Stimulated activated CD4-positive, alpha-beta T cell treated with anti-CD3 and anti-CD28 coated beads, Interleukin-4, amount 100 ng/mL, for 4 hours (primary cell): ENCODE measurements around the gene FREM3.
"Not testable (repeated sequence)": the region's sequence is repeated elsewhere in the genome, so short reads cannot be mapped to it uniquely, and the experiment has no call there.

Experiments used
- DNase-seq, 2 experiments: peaks; one replicate each; pipeline ENCODE4 v3.0.0-alpha.2; 2020

The FREM3 gene

DNA sequence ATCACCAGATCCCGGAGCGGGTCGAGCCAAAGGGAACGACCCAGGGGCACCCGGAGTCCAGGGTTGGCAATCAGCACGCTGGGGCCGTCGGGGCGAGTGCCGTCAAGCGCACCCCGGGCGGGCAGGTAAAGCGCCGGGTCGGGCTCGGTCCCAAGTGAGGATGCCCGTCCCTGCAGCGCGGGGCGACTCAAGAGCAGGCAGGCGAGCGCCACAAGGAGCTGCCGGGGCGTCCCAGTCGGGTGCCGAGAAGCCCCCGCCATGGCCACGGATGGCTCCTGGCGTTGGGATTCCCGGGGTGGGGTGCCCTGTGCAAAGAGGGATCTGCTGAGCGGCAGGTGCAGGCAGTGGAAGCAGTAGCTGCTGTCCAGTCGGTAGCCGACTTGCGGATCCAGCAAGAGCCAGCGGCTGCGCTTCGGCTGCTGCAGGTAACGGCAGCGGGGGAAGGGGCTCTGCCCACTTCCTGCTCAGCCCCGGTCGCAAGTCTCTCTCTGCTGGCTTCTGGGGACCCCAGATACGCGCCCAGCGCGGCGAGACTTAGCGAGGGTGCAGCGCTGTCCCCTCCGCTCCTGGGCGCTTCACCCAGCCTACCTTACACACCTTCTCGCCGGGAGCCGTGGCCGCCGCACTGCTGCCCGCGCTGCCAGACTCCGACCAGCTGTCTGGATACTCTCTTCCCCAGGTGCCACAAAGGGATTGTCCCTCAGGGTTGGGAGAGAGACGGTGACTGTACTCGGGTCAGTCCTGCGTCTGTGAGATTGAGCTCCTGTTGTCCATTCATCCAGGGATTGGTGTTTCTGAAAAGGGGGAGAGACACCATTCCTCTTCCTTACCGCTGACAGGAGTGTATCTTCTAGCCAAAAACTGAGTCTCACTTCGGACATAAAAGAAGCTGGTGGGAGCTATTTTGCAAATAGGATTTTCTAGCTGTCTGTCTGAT, at the start of gene FREM3:
FREM3 (minus strand) TSS at position 260 of the 937 bp plus-strand sequence; CDS start at position 260, 0 bp downstream.
- no peak for DNase-seq

DNA sequence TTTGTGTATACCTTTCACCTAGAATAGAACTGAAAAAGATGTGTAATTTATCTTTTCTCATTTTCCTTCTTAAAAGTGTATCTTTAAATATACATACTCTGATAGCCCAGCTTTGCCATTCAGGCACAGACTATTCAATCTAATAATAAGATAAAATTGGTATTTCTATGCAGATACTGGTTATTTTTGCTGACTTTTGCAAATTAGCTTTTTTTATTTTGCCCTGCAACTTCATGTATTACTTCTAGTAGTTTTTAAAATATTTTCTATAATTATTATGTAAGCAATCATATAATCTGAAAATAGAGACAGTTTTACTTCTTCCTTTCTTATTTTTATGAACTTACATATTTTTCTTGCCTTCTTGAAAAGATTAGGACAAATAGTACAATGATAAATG, 45.4 kb upstream of the FREM3 start:
- no peak for DNase-seq

DNA sequence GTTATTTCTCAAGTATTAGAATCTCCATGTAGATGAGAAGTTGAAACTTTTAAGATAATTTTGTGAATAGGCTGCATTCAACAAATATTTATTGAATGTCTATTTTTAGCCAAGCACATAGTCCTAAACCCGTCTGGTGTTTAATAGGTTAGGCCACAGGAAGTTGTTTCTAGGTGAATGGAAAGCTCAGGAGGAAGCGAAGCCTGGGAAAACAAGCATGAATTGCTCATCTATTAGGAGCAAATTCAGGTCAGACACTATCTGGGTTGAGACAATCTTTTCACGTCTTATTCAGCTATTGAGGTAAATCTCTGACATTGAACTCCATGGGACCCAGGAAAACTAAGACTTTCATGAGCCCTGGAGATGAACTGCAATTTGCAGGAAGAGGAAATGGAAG, 43.1 kb upstream of the FREM3 start:
- DNase-seq = no peak

GRCh38 chr4:143742834-143743233, 42.4 kb upstream of the FREM3 start:
- no peak for DNase-seq

DNA sequence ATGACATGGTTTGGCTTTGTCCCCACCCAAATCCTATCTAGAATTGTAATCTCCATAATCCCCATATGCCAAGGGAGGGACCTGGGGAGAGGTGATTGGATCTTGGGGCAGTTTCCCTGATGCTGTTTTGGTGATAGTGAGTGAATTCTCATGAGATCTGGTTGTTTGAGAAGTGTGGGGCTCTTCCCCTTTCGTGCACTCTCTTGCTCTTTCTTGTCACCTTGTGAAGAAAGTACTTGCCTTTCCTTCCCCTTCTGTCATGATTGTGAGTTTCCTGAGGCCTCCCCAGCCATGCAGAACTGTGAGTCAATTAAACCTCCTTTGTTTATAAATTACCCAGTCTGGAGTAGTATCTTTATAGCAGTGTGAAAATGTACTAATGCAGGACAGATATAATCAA, 36.4 kb upstream of the FREM3 start:
- DNase-seq = no peak

- DNase-seq = not testable (repeated sequence)
Observed at GRCh38 chr4:143736061-143736460, 35.6 kb upstream of the FREM3 start.

- DNase-seq = no peak
Observed at GRCh38 chr4:143728166-143728565, 27.7 kb upstream of the FREM3 start.

DNA sequence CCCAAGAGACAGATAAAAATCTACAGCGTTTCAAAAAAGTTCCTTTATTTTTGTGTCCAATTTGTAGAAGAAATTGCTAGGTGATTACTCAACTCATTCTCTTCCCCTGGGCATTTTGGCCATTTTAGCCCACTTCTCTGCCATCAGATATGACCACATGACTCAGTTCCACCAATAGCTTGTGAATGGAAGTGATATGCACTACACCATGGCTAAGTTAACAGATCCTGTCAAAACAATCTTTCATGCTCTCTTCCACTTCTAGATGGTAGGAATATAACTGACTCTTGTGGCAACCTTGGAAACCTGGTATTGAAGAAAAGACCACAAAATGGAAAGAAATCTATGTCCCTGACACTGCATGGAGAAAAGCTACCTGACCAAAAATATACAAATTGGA, 26.2 kb upstream of the FREM3 start:
- no peak for DNase-seq

DNA sequence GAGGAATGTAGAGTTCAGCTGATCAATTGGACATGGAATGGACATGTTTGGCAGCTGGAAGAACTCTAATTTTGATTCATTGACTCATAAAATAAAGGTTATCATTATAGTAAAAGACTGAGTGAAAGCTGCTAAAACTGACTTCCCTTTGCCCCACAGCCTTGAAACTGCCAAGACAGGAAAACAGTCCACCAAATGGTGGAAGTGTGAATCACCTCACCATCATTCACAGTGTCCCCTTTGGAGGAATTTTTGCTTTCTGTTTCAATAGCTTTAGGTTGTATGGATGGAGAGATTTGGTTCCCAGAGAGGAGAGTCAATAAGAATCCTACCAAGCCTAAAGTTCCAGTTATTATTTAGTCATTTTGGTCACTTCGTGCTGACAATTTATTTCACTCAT, 20.8 kb upstream of the FREM3 start:
- DNase-seq = no peak

- not testable (repeated sequence) for DNase-seq
Observed at GRCh38 chr4:143718748-143719147, 18.3 kb upstream of the FREM3 start.

DNA sequence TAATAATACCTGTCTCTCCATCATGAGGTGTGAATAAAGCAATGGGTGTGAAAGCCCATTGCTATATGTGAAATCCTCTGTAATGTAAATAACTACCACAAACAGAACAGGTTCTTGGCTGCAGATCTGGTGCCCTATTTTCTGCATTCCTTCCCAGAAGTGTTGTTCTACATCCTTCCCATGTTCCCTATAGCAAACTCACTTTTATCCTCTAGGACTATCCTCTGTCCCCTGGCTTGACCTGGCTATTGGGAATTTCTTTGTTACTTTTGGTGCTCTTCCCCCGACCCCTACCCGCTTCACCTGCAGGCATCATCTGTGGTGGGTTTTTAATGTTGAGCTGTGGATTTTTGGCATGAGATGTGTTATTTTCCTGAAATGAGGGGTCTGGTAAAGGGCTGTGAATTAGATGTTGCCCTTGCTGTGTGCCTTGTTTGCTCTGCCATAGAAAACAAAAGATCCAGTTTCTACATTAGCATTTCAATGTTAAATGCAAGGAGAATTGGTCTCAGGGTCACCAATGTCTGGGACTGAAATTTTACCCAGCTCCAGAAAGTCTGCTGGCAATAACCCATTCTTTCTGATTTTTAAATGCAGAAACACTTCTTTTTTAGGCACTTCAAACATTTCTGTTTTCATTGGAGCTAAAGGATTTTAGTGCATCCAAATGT, 13.6 kb upstream of the FREM3 start:
- no peak for DNase-seq

DNA sequence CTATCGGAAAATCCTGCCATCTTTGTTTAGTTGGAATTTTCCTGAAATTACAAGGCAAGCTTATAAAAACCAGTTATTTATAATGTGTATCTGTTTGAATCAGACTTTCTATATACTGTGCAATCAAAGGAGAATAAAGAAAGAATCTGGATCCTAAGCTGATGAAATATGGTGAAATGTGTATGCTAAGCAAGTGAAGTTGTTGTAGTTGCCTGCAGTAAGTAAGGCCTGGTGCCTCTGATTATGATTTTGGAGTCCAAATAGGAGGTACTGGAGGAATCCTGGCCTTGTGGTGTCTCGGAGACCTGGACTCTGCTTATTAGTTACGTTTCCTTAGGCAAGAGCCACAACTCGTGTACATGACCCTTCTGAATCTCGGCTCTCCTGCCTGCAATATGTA, 13.1 kb upstream of the FREM3 start:
- no peak for DNase-seq

GRCh38 chr4:143712155-143712550, 11.7 kb upstream of the FREM3 start:
- no peak for DNase-seq

DNA sequence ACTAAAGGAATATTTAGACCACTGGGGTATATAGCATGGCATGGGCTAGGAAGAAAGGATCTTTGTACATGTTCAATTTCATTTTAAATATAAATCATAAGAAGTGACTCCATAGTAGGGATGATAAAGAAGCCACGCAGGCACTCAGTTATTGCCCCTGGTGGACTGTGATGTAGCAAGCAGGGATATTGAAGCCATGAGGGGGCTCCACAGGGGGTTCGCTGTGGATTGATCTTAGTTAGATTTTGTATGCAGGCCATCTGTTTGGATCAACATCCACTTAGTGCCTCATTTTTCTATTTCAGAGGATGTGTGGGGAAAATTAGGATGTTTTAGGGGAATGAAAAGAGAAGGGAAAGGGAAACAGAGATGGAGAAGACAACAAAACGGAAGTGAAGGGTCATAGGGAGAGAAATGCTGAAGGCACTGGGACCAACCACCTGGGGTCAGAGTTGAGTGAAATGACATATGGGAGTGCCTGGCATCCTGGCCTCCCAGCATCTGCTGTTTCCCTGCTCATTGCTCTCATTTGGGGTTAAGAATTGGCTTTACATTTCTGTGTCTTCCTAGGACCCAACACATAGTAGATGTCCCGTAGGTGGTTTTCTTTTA, 11.2 kb upstream of the FREM3 start:
- no peak for DNase-seq

GRCh38 chr4:143701365-143701764, 890 bp upstream of the FREM3 start:
- DNase-seq = no peak

DNA sequence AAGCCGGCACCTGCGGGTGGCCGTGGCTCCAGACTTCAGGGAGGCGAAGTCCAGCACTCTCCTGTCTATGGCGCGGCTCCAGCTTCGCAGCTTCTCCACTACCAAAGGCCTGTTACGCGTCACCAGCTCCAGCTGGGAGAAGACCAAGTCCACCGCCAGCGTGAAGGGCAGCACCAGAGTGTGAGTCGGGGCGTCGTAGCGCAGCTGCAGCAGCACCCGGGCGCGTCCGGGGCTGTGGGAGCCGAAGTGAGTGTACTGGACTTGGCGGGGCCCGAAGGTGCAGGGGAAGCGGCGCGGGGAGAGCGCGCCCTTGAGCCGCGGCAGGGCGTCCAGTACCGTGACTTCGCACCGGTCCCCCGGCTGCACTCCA, 444 bp downstream of the FREM3 start:
- DNase-seq = no peak

DNA sequence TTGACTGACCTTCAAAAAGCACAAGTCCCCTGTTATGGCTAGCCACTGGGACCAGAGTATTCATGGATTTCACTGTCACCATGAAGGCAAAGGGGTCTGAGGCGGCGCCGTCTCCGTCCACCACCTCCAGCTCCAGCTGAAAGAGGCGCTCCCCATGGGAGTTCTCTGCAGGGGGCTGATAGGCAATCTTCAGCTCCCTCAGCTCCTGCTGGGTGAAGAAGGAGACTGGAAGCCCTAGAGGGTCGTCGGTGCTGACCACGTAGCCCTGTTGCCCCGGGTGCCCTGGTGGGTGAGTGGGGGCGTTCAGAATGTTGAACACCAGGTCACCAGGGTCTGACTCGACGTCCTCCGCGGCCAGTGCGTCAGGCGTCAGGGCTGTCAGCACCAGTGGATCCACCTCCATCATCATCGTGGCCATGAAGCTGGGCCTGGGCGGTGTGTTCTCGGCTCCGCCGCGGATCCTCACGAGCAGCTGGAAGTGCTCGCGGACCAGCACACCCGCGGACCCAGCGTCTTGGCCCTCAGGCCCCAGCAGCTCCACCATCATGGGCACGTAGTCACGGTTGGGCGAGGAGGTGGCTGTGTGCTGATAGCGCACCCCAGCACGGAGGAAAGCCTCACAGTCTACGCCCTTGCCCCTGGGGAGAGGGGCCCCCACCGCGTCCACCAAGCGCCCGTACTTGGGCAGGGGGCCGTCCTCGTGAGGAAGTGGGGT, 987 bp downstream of the FREM3 start:
- no peak for DNase-seq

DNA sequence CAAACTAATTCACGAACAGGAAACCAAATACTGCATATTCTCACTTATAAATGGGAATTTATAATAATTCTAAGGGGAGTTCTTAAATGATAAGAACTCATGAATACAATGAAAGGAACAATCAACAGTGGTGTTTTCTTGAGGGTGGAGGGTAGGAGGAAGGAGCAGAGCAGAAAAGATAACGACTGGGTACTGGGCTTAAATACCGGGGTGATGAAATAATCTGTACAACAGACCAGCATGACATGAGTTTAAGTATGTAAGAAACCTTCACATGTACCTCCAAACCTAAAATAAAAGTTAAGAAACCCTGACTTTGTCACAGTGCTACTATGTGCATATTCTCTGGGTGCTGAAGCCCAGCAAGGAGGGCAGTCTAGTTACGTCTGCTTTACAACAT, 6.6 kb downstream of the FREM3 start:
- DNase-seq = no peak

DNA sequence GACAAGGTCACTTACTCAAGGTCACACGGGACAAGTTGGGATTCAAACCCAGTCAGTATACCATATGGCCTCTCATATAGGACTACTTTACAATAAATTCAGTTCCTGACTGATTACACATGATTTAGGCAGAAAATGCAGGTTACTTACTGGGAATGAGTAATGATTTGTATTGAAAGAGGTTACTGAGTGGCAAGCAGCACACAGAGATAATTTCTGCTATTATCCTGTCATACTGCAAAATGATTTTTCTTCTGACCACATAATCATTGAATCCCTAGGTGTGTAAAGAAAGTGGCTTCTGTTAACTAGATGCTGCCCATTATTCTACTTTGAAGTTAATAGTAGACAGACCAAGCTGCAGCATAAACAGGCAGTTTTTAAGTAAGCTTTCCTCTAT, 8.2 kb downstream of the FREM3 start:
- no peak for DNase-seq

- DNase-seq = no peak
Observed at GRCh38 chr4:143679434-143679833, 21.0 kb downstream of the FREM3 start.

- not testable (repeated sequence) for DNase-seq
Observed at GRCh38 chr4:143673629-143674028, 26.8 kb downstream of the FREM3 start.

- DNase-seq = no peak
Observed at GRCh38 chr4:143668930-143669552, 31.4 kb downstream of the FREM3 start.

DNA sequence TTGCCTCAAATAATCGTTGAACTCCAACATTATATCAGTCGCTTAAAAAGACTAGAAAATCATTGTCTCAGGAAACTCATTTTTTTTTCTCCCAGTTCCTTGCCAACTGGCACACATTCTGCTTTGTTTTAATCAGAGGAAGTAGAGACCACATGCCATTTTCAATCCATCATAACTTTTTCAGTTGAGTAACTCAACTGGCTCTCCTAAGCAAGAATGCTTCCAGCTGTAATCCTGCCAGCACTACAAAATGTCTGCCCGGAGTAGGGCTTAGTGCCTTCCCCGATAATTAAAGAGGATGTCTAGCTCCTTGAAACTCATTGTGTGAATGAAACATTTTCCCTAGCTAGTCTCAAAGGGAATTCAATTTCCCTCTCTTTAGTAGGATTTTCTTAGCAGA, 33.0 kb downstream of the FREM3 start:
- DNase-seq = no peak
